Sigmoid colon (tissue), 7 donors: ENCODE measurements around the gene SETDB2. TPM values are rescaled to one million over a fixed set of nuclear protein-coding genes. Genes with fewer than 3 reads are reported as not detected.

Source experiments
- DNase-seq: peaks from one replicate; pipeline ENCODE4 v3.0.0-alpha.2; 2019
- H3K27ac ChIP-seq, 4 donors: fragments of 200-600 bp; sonication (generic); one replicate each; pipeline ENCODE4 v1.5.1; 2016 to 2019; ENCODE audit warnings: mild to moderate bottlenecking in 1 of 4
- H3K27me3 ChIP-seq, 3 donors: fragments of 200-600 bp; sonication (generic); one replicate each; pipeline ENCODE4 v1.5.1; 2019; ENCODE audit warnings: mild to moderate bottlenecking in 1 of 3
- H3K36me3 ChIP-seq, 4 donors: fragments of 200-600 bp; sonication (generic); one replicate each; pipeline ENCODE4 v1.5.1; 2016 to 2019
- H3K4me1 ChIP-seq, 4 donors: fragments of 200-600 bp; sonication (generic); one replicate each; pipeline ENCODE4 v1.5.1; 2017 to 2019
- H3K4me3 ChIP-seq, 4 donors: fragments of 200-600 bp; sonication (generic); one replicate each; pipeline ENCODE4 v1.5.1; 2017 to 2019; ENCODE audit warnings: mild to moderate bottlenecking in 2 of 4, moderate library complexity in 1 of 4
- H3K9me3 ChIP-seq, 4 donors: fragments of 200-600 bp in 3 of 4; sonication (generic) in 3 of 4; one replicate each; pipeline versions ENCODE4 v1.5.1 to v1.6.1; 2013 to 2019
- EP300 ChIP-seq, 4 donors: sonication (generic); formaldehyde crosslinking; IDR thresholded peaks; one replicate each; pipeline ENCODE4 v1.6.1; 2017; ENCODE audit warnings: antibody characterized with exemption in 4 of 4
- POLR2A ChIP-seq, 2 donors: fragments of 450-650 bp; IDR thresholded peaks; one replicate each; pipeline ENCODE4 v1.6.1; 2016; ENCODE audit warnings: antibody characterized with exemption in 2 of 2, mild to moderate bottlenecking in 2 of 2, moderate library complexity in 2 of 2
- POLR2AphosphoS5 ChIP-seq, 4 donors: sonication (generic); formaldehyde crosslinking; IDR thresholded peaks; one replicate each; pipeline ENCODE4 v1.6.1; 2017; ENCODE audit warnings: antibody characterized with exemption in 4 of 4
- WGBS, 2 donors: extraction: QIAGEN DNeasy Blood & Tissue Kit; methylation state at CpG; one replicate each; pipeline ENCODE4 v1.1.7; 2013; 5-methylcytosine and 5-hydroxymethylcytosine counted together
- intact Hi-C: fragments of 100-400 bp; cut with DNase I; formaldehyde crosslinking; loops from one replicate; pipeline ENCODE4 v1.15.1; 2023
- polyA plus RNA-seq, 3 donors: library from polyadenylated mRNA; stranded (reverse); fragments of 200-250 nt; gene quantifications; one replicate each; pipeline ENCODE4 v1.2.3, GENCODE V29; 2013
- total RNA-seq, 4 donors: library from RNA; depleted of rRNA; stranded (reverse); fragments of >200 nt; gene quantifications; one replicate each; pipeline ENCODE4 v1.1.0, GENCODE V29; 2016
- TF ChIP-seq, protein P1 (sequence below), 4 experiments: fragments of 450-650 bp in 3 of 4; fragments of 200-600 bp in 1 of 4; IDR thresholded peaks; one replicate each; pipeline ENCODE4 v1.5.1; 2016 to 2019; ENCODE audit warnings: antibody characterized with exemption in 4 of 4, mild to moderate bottlenecking in 3 of 4, moderate library complexity in 2 of 4
- donor health status: healthy with polysubstance abuse.
- donor health status: Bipolar disorder and iron deficiency.
- donor health status: healthy.

The SETDB2 gene
- total and polyA plus RNA-seq, 7 donors = 3.6 to 12.5 (median 7.5) TPM

DNA sequence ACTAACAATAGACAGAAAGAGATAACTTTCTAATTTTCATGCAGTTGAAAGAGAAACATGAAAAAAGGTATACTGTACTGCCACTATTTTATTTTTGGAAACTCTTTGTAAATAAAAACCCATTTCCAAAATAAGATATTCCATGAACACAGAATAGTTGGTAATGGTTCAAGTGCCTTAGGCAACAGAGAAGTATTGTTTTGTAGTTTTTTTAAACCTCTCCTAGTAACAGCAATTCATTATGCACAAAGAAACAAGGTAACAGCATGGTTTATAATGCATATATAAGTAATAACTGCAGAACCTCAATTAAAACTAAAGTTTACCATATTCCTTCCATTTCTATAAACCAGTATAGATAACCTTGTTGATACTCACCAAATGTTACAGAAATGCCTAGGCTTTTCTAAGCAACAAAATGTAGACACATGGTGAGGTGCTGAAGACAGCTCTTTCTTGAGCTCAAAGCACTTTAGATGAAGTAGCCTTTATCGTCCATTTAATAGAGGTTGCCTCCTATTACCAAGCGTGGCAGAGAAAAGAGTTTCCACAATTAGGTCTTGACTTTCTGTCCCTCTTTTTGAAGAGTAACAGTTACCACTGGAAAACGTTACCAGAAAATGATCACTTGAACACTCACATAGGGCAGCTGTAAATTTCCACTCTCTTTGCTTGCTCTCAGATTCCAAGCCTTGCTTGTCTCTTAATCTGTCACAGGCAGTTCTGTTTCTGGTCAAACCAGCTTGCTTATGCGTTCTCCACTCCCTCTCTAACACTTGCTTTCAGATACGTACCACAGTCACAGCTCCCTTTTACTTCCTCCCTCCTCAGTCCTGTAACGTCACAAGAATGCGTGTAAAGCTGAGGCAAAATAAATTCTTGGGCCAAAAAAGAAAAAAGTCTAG is 43.1 kb upstream of the SETDB2 start:
- Histone ChIP-seq H3K4me3 (peak overlapping the region; percentile 42 to 56 (median 52)), H3K9me3 (peaks cover 0 to 6% (median 0%) of the 10 kb centered on the region in 4 donors), H3K4me1 (peaks cover 0 to 41% (median 26%) of the 10 kb centered on the region in 4 donors), H3K36me3 (no peaks in the 10 kb centered on the region), H3K27ac (peak overlapping the region; percentile 72 to 89 (median 86)), H3K27me3 (no peaks in the 10 kb centered on the region)
- TF ChIP-seq POLR2AphosphoS5 (IDR thresholded peaks at IDR 0.05) (peak; percentile 90 to 96 (median 96)), EP300 (IDR thresholded peaks at IDR 0.05) (peak; percentile 43 to 76 (median 72)), POLR2A (IDR thresholded peaks at IDR 0.05) (peak in 1 of 2 donors; percentile 57)
- TF ChIP-seq, protein P1, sequence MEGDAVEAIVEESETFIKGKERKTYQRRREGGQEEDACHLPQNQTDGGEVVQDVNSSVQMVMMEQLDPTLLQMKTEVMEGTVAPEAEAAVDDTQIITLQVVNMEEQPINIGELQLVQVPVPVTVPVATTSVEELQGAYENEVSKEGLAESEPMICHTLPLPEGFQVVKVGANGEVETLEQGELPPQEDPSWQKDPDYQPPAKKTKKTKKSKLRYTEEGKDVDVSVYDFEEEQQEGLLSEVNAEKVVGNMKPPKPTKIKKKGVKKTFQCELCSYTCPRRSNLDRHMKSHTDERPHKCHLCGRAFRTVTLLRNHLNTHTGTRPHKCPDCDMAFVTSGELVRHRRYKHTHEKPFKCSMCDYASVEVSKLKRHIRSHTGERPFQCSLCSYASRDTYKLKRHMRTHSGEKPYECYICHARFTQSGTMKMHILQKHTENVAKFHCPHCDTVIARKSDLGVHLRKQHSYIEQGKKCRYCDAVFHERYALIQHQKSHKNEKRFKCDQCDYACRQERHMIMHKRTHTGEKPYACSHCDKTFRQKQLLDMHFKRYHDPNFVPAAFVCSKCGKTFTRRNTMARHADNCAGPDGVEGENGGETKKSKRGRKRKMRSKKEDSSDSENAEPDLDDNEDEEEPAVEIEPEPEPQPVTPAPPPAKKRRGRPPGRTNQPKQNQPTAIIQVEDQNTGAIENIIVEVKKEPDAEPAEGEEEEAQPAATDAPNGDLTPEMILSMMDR (IDR thresholded peaks at IDR 0.05) = no peak
- intact Hi-C loops = loop anchor here (2.0 to 10.0 kb wide), 4 partner anchors 32 to 724 kb away; partner anchors contain the start of genes CAB39L and SETDB2
- DNase-seq = peak; percentile 80
- WGBS, 2 donors = 6 to 17% methylated on average over 7 of the region's 7 CpGs

DNA sequence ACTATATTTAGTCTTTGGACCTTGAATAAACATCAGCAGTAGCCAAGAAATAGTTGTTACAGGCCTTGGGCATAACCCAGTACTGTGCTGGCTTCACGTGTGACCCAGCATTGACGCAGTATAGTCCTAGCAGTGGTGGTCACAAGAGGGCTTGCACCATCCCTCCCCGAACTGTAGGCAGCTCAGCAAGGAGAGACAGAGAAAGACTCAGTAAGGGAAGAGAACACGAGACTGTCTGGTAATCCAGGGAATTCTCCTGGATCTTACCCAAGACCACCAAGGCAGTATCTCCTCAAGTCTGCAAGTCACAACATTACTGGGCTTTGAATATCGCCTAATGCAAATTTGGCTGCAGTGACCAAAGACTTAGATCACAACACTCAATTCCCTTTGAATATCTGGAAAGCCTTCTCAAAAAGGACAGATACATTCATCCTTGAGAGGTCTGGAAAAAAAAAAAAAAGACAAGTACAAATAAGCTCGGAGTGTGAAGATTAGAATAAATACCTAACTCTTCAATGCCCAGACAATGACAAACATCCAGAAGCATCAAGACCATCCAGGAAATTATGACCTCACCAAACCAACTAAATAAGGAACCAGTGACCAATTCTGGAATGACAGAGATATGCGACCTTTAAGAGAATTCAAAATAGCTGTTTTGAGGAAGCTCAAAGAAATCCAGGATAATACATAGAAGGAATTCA is 39.9 kb upstream of the SETDB2 start:
- no peak for DNase-seq
- 84 to 89% methylated on average over 7 of the region's 7 CpGs for WGBS, 2 donors
- Histone ChIP-seq H3K4me1 (peaks cover 0 to 37% (median 18%) of the 10 kb centered on the region in 4 donors), H3K36me3 (no peaks in the 10 kb centered on the region), H3K27me3 (no peaks in the 10 kb centered on the region), H3K4me3 (no peak overlapping the region), H3K27ac (peak overlapping the region in 3 of 4 donors; percentile 52 to 89 (median 87)), H3K9me3 (peaks cover 0 to 6% (median 0%) of the 10 kb centered on the region in 4 donors)
- TF ChIP-seq POLR2AphosphoS5 (IDR thresholded peaks at IDR 0.05) (peak in 1 of 4 donors; percentile 19), POLR2A (IDR thresholded peaks at IDR 0.05) (no peak)
- intact Hi-C loops = loop anchor here (10.0 kb wide), 1 partner anchor 721 kb away; no protein-coding TSS in a partner anchor

DNA sequence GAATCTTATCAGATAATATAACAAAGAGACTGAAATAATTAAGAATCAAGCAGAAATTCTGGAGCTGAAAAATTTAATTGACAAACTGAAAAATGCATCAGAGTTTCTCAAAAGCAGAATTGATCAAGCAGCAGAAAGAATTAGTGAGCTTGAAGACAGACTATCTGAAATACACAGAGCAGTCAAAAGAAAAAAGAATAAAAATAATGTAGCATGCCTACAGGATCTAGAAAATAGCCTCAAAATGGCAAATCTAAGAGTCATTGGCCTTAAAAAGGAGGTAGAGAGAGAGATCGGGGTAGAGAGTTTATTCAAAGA is 39.4 kb upstream of the SETDB2 start:
- no peak for DNase-seq
- H3K9me3 ChIP-seq = peaks cover 0 to 6% (median 0%) of the 10 kb centered on the region in 4 donors
- H3K4me1 ChIP-seq = peaks cover 0 to 42% (median 22%) of the 10 kb centered on the region in 4 donors
- no peaks in the 10 kb centered on the region for H3K36me3 ChIP-seq
- peak overlapping the region in 2 of 4 donors; percentile 87 to 89 for H3K27ac ChIP-seq
- WGBS, 2 donors = 68% methylated on average over 1 of the region's 1 CpG
- TF ChIP-seq POLR2AphosphoS5 (IDR thresholded peaks at IDR 0.05) = no peak
- TF ChIP-seq POLR2A (IDR thresholded peaks at IDR 0.05) = no peak
- no peak for TF ChIP-seq EP300 (IDR thresholded peaks at IDR 0.05)
- TF ChIP-seq, protein P1 (IDR thresholded peaks at IDR 0.05) = no peak
- no peak overlapping the region for H3K4me3 ChIP-seq
- H3K27me3 ChIP-seq = no peaks in the 10 kb centered on the region
- intact Hi-C loops = loop anchor here (10.0 kb wide), 1 partner anchor 720 kb away; no protein-coding TSS in a partner anchor

DNA sequence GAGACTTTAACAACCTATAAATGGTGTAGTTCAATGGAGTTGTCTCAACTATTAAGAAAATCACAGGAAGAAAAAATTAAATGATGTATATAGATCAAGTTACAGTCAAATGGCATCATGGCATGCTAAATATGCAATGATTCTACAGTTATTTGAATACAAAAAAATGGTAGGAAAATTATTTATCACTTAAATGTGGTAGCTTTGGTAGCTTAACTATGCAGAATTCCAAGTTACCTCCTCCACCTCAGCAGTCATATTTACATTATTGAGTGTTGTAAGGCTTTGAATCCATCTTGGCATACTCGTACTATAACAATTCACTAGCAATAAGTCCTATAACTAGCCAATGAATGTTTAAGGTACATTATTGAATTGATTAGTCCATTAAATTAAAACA is 37.0 kb upstream of the SETDB2 start:
- TF ChIP-seq, protein P1 (IDR thresholded peaks at IDR 0.05) = no peak
- TF ChIP-seq EP300 (IDR thresholded peaks at IDR 0.05) (no peak), POLR2A (IDR thresholded peaks at IDR 0.05) (no peak), POLR2AphosphoS5 (IDR thresholded peaks at IDR 0.05) (no peak)
- peaks cover 0 to 50% (median 27%) of the 10 kb centered on the region in 4 donors for H3K4me1 ChIP-seq
- no peak overlapping the region for H3K4me3 ChIP-seq
- no peaks in the 10 kb centered on the region for H3K36me3 ChIP-seq
- no peak for DNase-seq
- H3K9me3 ChIP-seq = peaks cover 0 to 6% (median 0%) of the 10 kb centered on the region in 4 donors
- H3K27me3 ChIP-seq = no peaks in the 10 kb centered on the region
- 93% methylated on average over 1 of the region's 1 CpG for WGBS, 2 donors
- intact Hi-C loops = loop anchor here (10.0 kb wide), 1 partner anchor 718 kb away; no protein-coding TSS in a partner anchor
- H3K27ac ChIP-seq = peak overlapping the region in 1 of 4 donors; percentile 77
